Liver (tissue), 9 donors: ENCODE data around the gene TAS2R40. TPM values are rescaled to one million over a fixed set of nuclear protein-coding genes. Genes with fewer than 3 reads are reported as not detected.

Source experiments
- DNase-seq: peaks from one replicate; pipeline ENCODE4 v3.0.0-alpha.2; 2017; ENCODE audit warnings: low spot score
- H3K27ac ChIP-seq, 2 donors: one replicate each; pipeline ENCODE4 v1.7.0; 2013; ENCODE audit warnings: inconsistent platforms in 2 of 2, low read length in 2 of 2, control low read depth in 1 of 2, low read depth in 1 of 2, mild to moderate bottlenecking in 1 of 2
- H3K27me3 ChIP-seq, 4 donors: one replicate each; pipeline versions ENCODE4 v1.6.1 to v1.7.0; 2013; ENCODE audit warnings: low read length in 3 of 4, inconsistent platforms in 1 of 4, mild to moderate bottlenecking in 1 of 4, moderate library complexity in 1 of 4; ENCODE audit not compliant: control insufficient read depth in 4 of 4, insufficient read depth in 4 of 4
- H3K36me3 ChIP-seq, 4 donors: one replicate each; pipeline versions ENCODE4 v1.6.1 to v1.7.0; 2013; ENCODE audit warnings: low read length in 3 of 4, mild to moderate bottlenecking in 3 of 4, low read depth in 1 of 4, moderate library complexity in 1 of 4; ENCODE audit not compliant: control insufficient read depth in 4 of 4, insufficient read depth in 3 of 4
- H3K4me1 ChIP-seq, 4 donors: one replicate each; pipeline versions ENCODE4 v1.6.1 to v1.7.0; 2013; ENCODE audit warnings: low read length in 3 of 4, mild to moderate bottlenecking in 3 of 4, moderate library complexity in 1 of 4; ENCODE audit not compliant: control insufficient read depth in 4 of 4, insufficient read depth in 4 of 4
- H3K4me3 ChIP-seq, 3 donors: one replicate each; pipeline versions ENCODE4 v1.6.1 to v1.7.0; 2013; ENCODE audit warnings: low read length in 3 of 3, control low read depth in 1 of 3, low read depth in 1 of 3, mild to moderate bottlenecking in 1 of 3
- H3K9ac ChIP-seq, 2 donors: one replicate each; pipeline ENCODE4 v1.7.0; 2013; ENCODE audit warnings: low read length in 2 of 2, mild to moderate bottlenecking in 2 of 2, moderate library complexity in 2 of 2, control low read depth in 1 of 2, low read depth in 1 of 2
- H3K9me3 ChIP-seq, 4 donors: one replicate each; pipeline versions ENCODE4 v1.6.1 to v1.7.0; 2013; ENCODE audit warnings: low read length in 3 of 4; ENCODE audit not compliant: control insufficient read depth in 4 of 4
- CTCF ChIP-seq: fragments of 150-350 bp; IDR thresholded peaks from 2 replicates; pipeline ENCODE4 v1.5.1; 2017; ENCODE audit warnings: improper control_type of control experiment, low read depth, low read length; ENCODE audit not compliant: missing input control
- EGR1 ChIP-seq, 2 donors: IDR thresholded peaks; 2 replicates each; pipeline ENCODE4 v1.6.1; 2016 to 2018; ENCODE audit warnings: antibody characterized with exemption in 2 of 2, low read depth in 2 of 2
- FOXA1 ChIP-seq: IDR thresholded peaks from 2 replicates; pipeline ENCODE4 v1.6.1; 2016; ENCODE audit warnings: antibody characterized with exemption
- FOXA2 ChIP-seq: IDR thresholded peaks from 2 replicates; pipeline ENCODE4 v1.6.1; 2016; ENCODE audit warnings: antibody characterized with exemption
- GABPA ChIP-seq, 2 donors: IDR thresholded peaks in 1 of 2; conservative IDR thresholded peaks in 1 of 2; 2 replicates each; pipeline ENCODE4 v1.6.1; 2016; ENCODE audit warnings: antibody characterized with exemption in 2 of 2, mild to moderate bottlenecking in 1 of 2, moderate library complexity in 1 of 2
- HNF4A ChIP-seq, 2 donors: conservative IDR thresholded peaks; 2 replicates each; pipeline ENCODE4 v1.6.1; 2016; ENCODE audit warnings: antibody characterized with exemption in 2 of 2, mild to moderate bottlenecking in 2 of 2
- HNF4G ChIP-seq: IDR thresholded peaks from 2 replicates; pipeline ENCODE4 v1.6.1; 2016; ENCODE audit warnings: antibody characterized with exemption
- NR2F2 ChIP-seq: IDR thresholded peaks from 2 replicates; pipeline ENCODE4 v1.6.1; 2016; ENCODE audit warnings: antibody characterized with exemption
- RAD21 ChIP-seq, 2 donors: IDR thresholded peaks; 2 replicates each; pipeline ENCODE4 v1.6.1; 2016; ENCODE audit warnings: antibody characterized with exemption in 2 of 2, mild to moderate bottlenecking in 2 of 2
- REST ChIP-seq: IDR thresholded peaks from 2 replicates; pipeline ENCODE4 v1.6.1; 2016; ENCODE audit warnings: antibody characterized with exemption, mild to moderate bottlenecking
- RXRA ChIP-seq, 2 donors: IDR thresholded peaks; 2 replicates each; pipeline ENCODE4 v1.6.1; 2017 to 2018; ENCODE audit warnings: antibody characterized with exemption in 2 of 2, mild to moderate bottlenecking in 1 of 2
- SP1 ChIP-seq: IDR thresholded peaks from 2 replicates; pipeline ENCODE4 v1.6.1; 2018; ENCODE audit warnings: antibody characterized with exemption, mild to moderate bottlenecking
- TAF1 ChIP-seq: conservative IDR thresholded peaks from 2 replicates; pipeline ENCODE4 v1.6.1; 2016; ENCODE audit warnings: antibody characterized with exemption, mild to moderate bottlenecking
- WGBS: extraction: QIAGEN DNeasy Blood & Tissue Kit; methylation state at CpG from one replicate; pipeline ENCODE4 v1.1.7; 2013; 5-methylcytosine and 5-hydroxymethylcytosine counted together
- polyA plus RNA-seq, 2 donors: library from polyadenylated mRNA; stranded (reverse) in 1 of 2; unstranded in 1 of 2; fragments of 200-250 nt in 1 of 2; fragments of >200 nt in 1 of 2; fragmentation: Nextera tagmentation in 1 of 2; extraction: Ambion mirVana in 1 of 2; gene quantifications; one replicate each; pipeline versions ENCODE4 v1.2.1 to v1.2.3, GENCODE V29; 2013 to 2015
- total RNA-seq, 2 donors: library from RNA; depleted of rRNA; stranded (reverse); fragments of >200 nt; gene quantifications; one replicate each; pipeline ENCODE4 v1.2.3, GENCODE V29; 2014
- donor health status: healthy.
- donor health status: healthy.
- donor health status: healthy.
- donor health status: healthy.
- donor health status: healthy.

Gene TAS2R40
- total and polyA plus RNA-seq, 4 donors: not detected

GRCh38 chr7:143250199-143250598 lies 28.4 kb downstream of the TAS2R40 start (continued):
- no peak for TF ChIP-seq REST
- no peak for TF ChIP-seq TAF1
- no peak for TF ChIP-seq GABPA (IDR thresholded peaks at IDR 0.05 in 1 of 2, conservative IDR thresholded peaks at IDR 0.05 in 1 of 2)
- TF ChIP-seq RXRA (IDR thresholded peaks at IDR 0.05): no peak
- TF ChIP-seq HNF4A (conservative IDR thresholded peaks at IDR 0.05): no peak

GRCh38 chr7:143250822-143251221 lies 29.0 kb downstream of the TAS2R40 start:
- H3K9me3 ChIP-seq: no peaks in the 10 kb centered on the region
- WGBS: 94% methylated on average over 1 of the region's 1 CpG
- peaks cover 8 to 22% (median 14%) of the 10 kb centered on the region in 4 donors for H3K4me1 ChIP-seq
- H3K27ac ChIP-seq: no peak overlapping the region
- H3K4me3 ChIP-seq: no peak overlapping the region
- no peak for DNase-seq
- H3K36me3 ChIP-seq: no peaks in the 10 kb centered on the region
- no peak overlapping the region for H3K9ac ChIP-seq
- TF ChIP-seq RAD21 (IDR thresholded peaks at IDR 0.05) (no peak), TAF1 (no peak)
- no peaks in the 10 kb centered on the region for H3K27me3 ChIP-seq

- Histone ChIP-seq H3K36me3 (no peaks in the 10 kb centered on the region), H3K4me3 (no peak overlapping the region), H3K9me3 (no peaks in the 10 kb centered on the region), H3K27me3 (no peaks in the 10 kb centered on the region), H3K9ac (no peak overlapping the region), H3K4me1 (peaks cover 8 to 22% (median 14%) of the 10 kb centered on the region in 4 donors), H3K27ac (no peak overlapping the region)
- no peak for TF ChIP-seq REST
- TF ChIP-seq SP1: no peak
- no peak for TF ChIP-seq EGR1 (IDR thresholded peaks at IDR 0.05; ENCODE audit: low read depth in 2 of 2)
- no peak for TF ChIP-seq HNF4A (conservative IDR thresholded peaks at IDR 0.05)
- no peak for TF ChIP-seq GABPA (IDR thresholded peaks at IDR 0.05 in 1 of 2, conservative IDR thresholded peaks at IDR 0.05 in 1 of 2)
- TF ChIP-seq RAD21 (IDR thresholded peaks at IDR 0.05): no peak
- no peak for TF ChIP-seq FOXA2
- no peak for TF ChIP-seq RXRA (IDR thresholded peaks at IDR 0.05)
- no peak for TF ChIP-seq NR2F2
- no peak for TF ChIP-seq FOXA1
- no peak for TF ChIP-seq CTCF
- no peak for TF ChIP-seq HNF4G
- no peak for DNase-seq
- 85% methylated on average over 2 of the region's 2 CpGs for WGBS
These were observed 30.2 kb downstream of the TAS2R40 start for GRCh38 chr7:143252006-143252405.
